Mammary microvascular endothelial cell (primary cell): ENCODE results near the gene ELFN1. TPM values are rescaled to one million over a fixed set of nuclear protein-coding genes. Genes with fewer than 3 reads are reported as not detected.

ENCODE experiments used
- total RNA-seq: library from RNA; depleted of rRNA; stranded (reverse); fragments of >200 nt; gene quantifications from 2 replicates; pipeline ENCODE4 v1.2.3, GENCODE V29; 2015

ELFN1 gene
- 0.84 and 1.1 TPM in 2 replicates for total RNA-seq

DNA sequence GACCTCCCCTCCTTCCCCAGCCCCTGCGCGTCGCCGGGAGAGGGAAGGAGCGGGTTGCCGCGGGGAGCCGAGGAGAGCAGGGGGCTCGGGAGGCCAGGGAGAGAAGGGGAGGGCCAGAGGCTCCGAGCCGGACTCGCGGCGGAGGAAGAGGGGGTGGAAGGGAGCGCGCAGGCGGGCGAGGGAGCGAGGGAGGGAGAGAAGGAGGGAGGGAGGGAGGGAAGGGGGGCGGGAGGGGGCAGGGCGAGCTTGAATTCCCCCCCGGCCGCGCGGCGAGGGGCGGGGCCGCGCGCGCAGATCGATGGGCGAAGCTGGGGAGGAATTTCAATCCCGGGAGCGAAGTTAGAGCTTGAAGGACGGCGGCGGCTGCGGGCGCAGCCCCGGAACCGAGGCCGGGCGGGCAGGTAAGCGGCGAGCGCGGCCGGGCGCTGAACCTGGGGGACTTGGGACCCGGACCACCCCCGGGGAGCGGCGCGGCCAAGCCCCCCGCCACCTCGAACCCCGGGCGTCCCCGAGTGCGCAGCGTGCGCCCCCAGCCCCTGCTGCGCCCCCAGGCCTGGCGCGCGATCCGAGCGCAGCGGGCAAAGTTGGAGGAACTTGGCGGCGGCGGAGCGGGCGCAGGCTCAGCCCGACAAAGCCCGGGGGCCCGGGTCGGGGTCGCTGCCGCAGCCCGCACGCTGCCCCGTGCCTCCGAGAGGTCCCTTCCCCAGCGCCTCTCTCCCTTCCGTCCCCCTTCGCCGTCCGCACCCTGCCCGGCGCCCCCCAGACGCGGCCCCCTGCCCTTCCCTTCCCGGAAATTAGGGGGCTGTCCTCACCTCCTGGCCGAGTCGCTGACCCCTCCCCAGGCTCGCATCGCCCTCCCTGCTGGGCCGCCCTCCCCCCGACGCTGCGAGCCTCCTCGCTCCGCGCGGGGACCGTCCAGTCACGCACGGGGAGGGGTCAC lies at the start of gene ELFN1:
ELFN1 (plus strand) TSS at position 324 of the 940 bp plus-strand sequence. CDS start 74,320 bp downstream, outside the sequence.

Other genes starting within 250 kb of the ELFN1 start
- 20.2 and 24.1 TPM in 2 replicates for gene MICALL2, start 210.8 kb upstream of the ELFN1 start, total RNA-seq
- 65.2 and 72.0 TPM in 2 replicates for gene INTS1, start 165.9 kb upstream of the ELFN1 start, total RNA-seq
- 29.1 and 30.0 TPM in 2 replicates for gene MAFK, start 139.6 kb upstream of the ELFN1 start, total RNA-seq
- gene TMEM184A, start 114.1 kb upstream of the ELFN1 start, total RNA-seq = 0.07 and 0.25 TPM in 2 replicates
- 38.4 and 40.7 TPM in 2 replicates for gene PSMG3, start 100.2 kb upstream of the ELFN1 start, total RNA-seq